ENCODE measurements around the gene TCF25. TPM values are rescaled to one million over a fixed set of nuclear protein-coding genes. Genes with fewer than 3 reads are reported as not detected.
"Not testable (repeated sequence)": the region's sequence is repeated elsewhere in the genome, so short reads cannot be mapped to it uniquely, and the experiment has no call there.

The TCF25 gene, protein sequence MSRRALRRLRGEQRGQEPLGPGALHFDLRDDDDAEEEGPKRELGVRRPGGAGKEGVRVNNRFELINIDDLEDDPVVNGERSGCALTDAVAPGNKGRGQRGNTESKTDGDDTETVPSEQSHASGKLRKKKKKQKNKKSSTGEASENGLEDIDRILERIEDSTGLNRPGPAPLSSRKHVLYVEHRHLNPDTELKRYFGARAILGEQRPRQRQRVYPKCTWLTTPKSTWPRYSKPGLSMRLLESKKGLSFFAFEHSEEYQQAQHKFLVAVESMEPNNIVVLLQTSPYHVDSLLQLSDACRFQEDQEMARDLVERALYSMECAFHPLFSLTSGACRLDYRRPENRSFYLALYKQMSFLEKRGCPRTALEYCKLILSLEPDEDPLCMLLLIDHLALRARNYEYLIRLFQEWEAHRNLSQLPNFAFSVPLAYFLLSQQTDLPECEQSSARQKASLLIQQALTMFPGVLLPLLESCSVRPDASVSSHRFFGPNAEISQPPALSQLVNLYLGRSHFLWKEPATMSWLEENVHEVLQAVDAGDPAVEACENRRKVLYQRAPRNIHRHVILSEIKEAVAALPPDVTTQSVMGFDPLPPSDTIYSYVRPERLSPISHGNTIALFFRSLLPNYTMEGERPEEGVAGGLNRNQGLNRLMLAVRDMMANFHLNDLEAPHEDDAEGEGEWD
- total RNA-seq = 100 to 1,000 TPM; 126 to 151 (median 137) TPM

DNA sequence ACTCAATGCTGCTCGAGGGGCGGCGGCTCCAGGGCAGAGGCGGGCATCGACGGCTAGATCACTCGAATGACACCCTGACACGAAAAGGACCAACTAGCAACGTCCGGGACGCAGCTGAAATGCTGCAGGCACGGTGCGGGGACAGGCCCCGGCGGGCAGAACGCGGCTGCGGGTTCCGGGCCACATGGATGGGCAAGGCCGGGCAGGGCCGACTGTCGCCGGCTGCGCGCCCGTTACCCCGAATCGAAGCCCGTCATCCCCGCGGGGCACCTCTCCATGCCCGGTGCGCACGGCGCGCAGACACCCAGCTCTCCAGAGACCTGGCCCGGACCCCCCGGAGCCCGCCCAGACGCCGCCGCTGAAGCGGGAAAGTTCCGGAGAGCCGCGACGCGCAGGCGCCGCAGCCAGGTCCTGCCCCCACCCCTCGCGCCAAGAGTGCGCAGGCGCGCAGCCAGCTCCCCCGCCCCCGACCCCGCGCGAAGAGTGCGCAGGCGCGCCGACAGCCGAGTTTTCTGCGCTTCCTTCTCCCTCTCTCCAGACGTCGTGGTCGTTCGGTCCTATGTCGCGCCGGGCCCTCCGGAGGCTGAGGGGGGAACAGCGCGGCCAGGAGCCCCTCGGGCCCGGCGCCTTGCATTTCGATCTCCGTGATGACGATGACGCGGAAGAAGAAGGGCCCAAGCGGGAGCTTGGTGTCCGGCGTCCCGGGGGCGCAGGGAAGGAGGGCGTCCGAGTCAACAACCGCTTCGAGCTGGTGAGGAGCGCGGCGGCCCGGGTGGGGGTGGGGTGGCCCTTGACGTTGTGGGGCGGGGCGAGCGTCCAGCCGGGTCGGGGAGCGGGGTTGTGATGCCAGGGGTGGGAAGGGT lies at the start of gene TCF25:
Gene TCF25 (plus strand): TSS at position 484 of the 863 bp plus-strand sequence. CDS start 76 bp downstream, at position 560.
- Histone ChIP-seq H3K27me3 (no peaks in the 10 kb centered on the region), H3K36me3 (peaks cover 0 to 25% (median 9%) of the 10 kb centered on the region in 4 donors), H3K27ac (replicated peaks in 1 of 4) (peak within 1 kb of the TSS; percentile 94 to 100 (median 100)), H3K9me3 (no peaks in the 10 kb centered on the region), H3K4me1 (peaks cover 17 to 35% (median 26%) of the 10 kb centered on the region in 4 donors), H3K4me3 (peak within 1 kb of the TSS; percentile 64 to 89 (median 86))
- under 1% methylated on average over 57 of the region's 104 CpGs for WGBS
- peak; percentile 93 for DNase-seq (ENCODE audit: extremely low spot score)
- intact Hi-C loops (cut with DNase I) = no loop called here
- TF ChIP-seq POLR2AphosphoS5 (IDR thresholded peaks at IDR 0.05) (peak; percentile 73 to 94), POLR2A (IDR thresholded peaks at IDR 0.05; ENCODE audit: low read depth) (peak; percentile 80), EP300 (IDR thresholded peaks at IDR 0.05) (no peak)

GRCh38 chr16:89823824-89824148 lies 49.6 kb upstream of the TCF25 start:
- 83% methylated on average over 5 of the region's 5 CpGs for WGBS
- intact Hi-C loops (cut with DNase I); H3K27me3 ChIP-seq; H3K4me3 ChIP-seq; H3K36me3 ChIP-seq; DNase-seq (ENCODE audit: extremely low spot score); H3K9me3 ChIP-seq; H3K27ac ChIP-seq (replicated peaks in 1 of 4): not testable (repeated sequence)
- peaks cover 9 to 23% (median 15%) of the 10 kb centered on the region in 4 donors for H3K4me1 ChIP-seq

GRCh38 chr16:89826531-89827382 lies 46.6 kb upstream of the TCF25 start:
- intact Hi-C loops (cut with DNase I) = no loop called here

GRCh38 chr16:89827383-89828198 lies 45.8 kb upstream of the TCF25 start:
- Histone ChIP-seq H3K4me3 (peak overlapping the region; percentile 56 to 70 (median 65)), H3K4me1 (peaks cover 12 to 25% (median 19%) of the 10 kb centered on the region in 4 donors), H3K9me3 (no peaks in the 10 kb centered on the region), H3K27ac (replicated peaks in 1 of 4) (peak overlapping the region; percentile 80 to 84 (median 82)), H3K36me3 (no peaks in the 10 kb centered on the region), H3K27me3 (no peaks in the 10 kb centered on the region)
- WGBS = 16% methylated on average over 17 of the region's 43 CpGs
- DNase-seq (ENCODE audit: extremely low spot score) = no peak
- TF ChIP-seq, protein P1, sequence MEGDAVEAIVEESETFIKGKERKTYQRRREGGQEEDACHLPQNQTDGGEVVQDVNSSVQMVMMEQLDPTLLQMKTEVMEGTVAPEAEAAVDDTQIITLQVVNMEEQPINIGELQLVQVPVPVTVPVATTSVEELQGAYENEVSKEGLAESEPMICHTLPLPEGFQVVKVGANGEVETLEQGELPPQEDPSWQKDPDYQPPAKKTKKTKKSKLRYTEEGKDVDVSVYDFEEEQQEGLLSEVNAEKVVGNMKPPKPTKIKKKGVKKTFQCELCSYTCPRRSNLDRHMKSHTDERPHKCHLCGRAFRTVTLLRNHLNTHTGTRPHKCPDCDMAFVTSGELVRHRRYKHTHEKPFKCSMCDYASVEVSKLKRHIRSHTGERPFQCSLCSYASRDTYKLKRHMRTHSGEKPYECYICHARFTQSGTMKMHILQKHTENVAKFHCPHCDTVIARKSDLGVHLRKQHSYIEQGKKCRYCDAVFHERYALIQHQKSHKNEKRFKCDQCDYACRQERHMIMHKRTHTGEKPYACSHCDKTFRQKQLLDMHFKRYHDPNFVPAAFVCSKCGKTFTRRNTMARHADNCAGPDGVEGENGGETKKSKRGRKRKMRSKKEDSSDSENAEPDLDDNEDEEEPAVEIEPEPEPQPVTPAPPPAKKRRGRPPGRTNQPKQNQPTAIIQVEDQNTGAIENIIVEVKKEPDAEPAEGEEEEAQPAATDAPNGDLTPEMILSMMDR (IDR thresholded peaks at IDR 0.05) = no peak
- TF ChIP-seq POLR2AphosphoS5 (IDR thresholded peaks at IDR 0.05) = peak in 1 of 2 donors; percentile 66
- intact Hi-C loops (cut with DNase I) = no loop called here

More at GRCh38 chr16:89826531-89827382, 46.6 kb upstream of the TCF25 start:
- Histone ChIP-seq H3K4me1 (peaks cover 12 to 25% (median 19%) of the 10 kb centered on the region in 4 donors), H3K9me3 (no peaks in the 10 kb centered on the region), H3K27ac (replicated peaks in 1 of 4) (peak overlapping the region in 3 of 4 donors; percentile 80 to 84 (median 83)), H3K36me3 (no peaks in the 10 kb centered on the region), H3K27me3 (no peaks in the 10 kb centered on the region), H3K4me3 (no peak overlapping the region)
- no peak for DNase-seq (ENCODE audit: extremely low spot score)
- no peak for TF ChIP-seq EP300 (IDR thresholded peaks at IDR 0.05)
- TF ChIP-seq, protein P1 (IDR thresholded peaks at IDR 0.05) = no peak
- no peak for TF ChIP-seq POLR2A (IDR thresholded peaks at IDR 0.05; ENCODE audit: low read depth)
- no peak for TF ChIP-seq POLR2AphosphoS5 (IDR thresholded peaks at IDR 0.05)
- WGBS = 83% methylated on average over 26 of the region's 26 CpGs
